K562 (cell line): ENCODE results near the gene LY6G6D. TPM values are rescaled to one million over a fixed set of nuclear protein-coding genes. Genes with fewer than 3 reads are reported as not detected.

Source experiments
- BRD9 ChIP-seq: fragments of 450-650 bp; IDR thresholded peaks from 2 replicates; pipeline ENCODE4 v1.6.1; 2018; ENCODE audit warnings: low read depth; ENCODE audit not compliant: partially characterized antibody
- GABPB2 ChIP-seq: fragments of 250-450 bp; sonication (Bioruptor Pico); conservative IDR thresholded peaks from 2 replicates; pipeline ENCODE4 v1.5.1; 2021; ENCODE audit warnings: mild to moderate bottlenecking
- MYNN ChIP-seq, 2 experiments: sonication (generic); formaldehyde crosslinking in 1 of 2; IDR thresholded peaks; 2 replicates each; pipeline versions ENCODE4 v1.5.0 to v1.6.1; 2016 to 2020; ENCODE audit warnings: antibody characterized with exemption in 1 of 2, missing genetic modification reagents in 1 of 2
- NFRKB ChIP-seq: fragments of 450-650 bp; IDR thresholded peaks from 2 replicates; pipeline ENCODE4 v1.6.1; 2016; ENCODE audit warnings: low read depth
- OTX1 ChIP-seq: fragments of 450-650 bp; formaldehyde crosslinking; IDR thresholded peaks from 2 replicates; pipeline ENCODE4 v1.4.0; 2022; ENCODE audit warnings: mild to moderate bottlenecking
- PHF21A ChIP-seq: fragments of 450-650 bp; IDR thresholded peaks from 2 replicates; pipeline ENCODE4 v1.6.1; 2017; ENCODE audit warnings: low read depth, borderline replicate concordance
- PTRF ChIP-seq: fragments of 450-650 bp; IDR thresholded peaks from 2 replicates; pipeline ENCODE4 v1.6.1; 2016; ENCODE audit warnings: mild to moderate bottlenecking, missing genetic modification characterization, missing compliant biosample characterization
- SMARCA5 ChIP-seq: fragments of 450-650 bp; IDR thresholded peaks from 2 replicates; pipeline ENCODE4 v1.6.1; 2016
- TAF1 ChIP-seq: IDR thresholded peaks from 2 replicates; pipeline ENCODE4 v1.6.1; 2011; ENCODE audit warnings: mild to moderate bottlenecking, low read length, moderate library complexity; ENCODE audit not compliant: insufficient read depth, control insufficient read depth, severe bottlenecking; ENCODE audit errors: extremely low read depth
- TCF7 ChIP-seq: sonication (generic); IDR thresholded peaks from 2 replicates; pipeline ENCODE4 v1.6.1; 2016; ENCODE audit warnings: antibody characterized with exemption, borderline replicate concordance
- WHSC1 ChIP-seq: IDR thresholded peaks from one replicate; pipeline ENCODE4 v1.6.1; 2012; ENCODE audit warnings: low read length, control low read depth, inconsistent platforms
- ZNF253 ChIP-seq: fragments of 250-450 bp; sonication (Bioruptor Pico); conservative IDR thresholded peaks from 2 replicates; pipeline ENCODE4 v1.6.1; 2021; ENCODE audit warnings: mild to moderate bottlenecking
- ZNF77 ChIP-seq: fragments of 250-450 bp; sonication (Bioruptor Pico); IDR thresholded peaks from 2 replicates; pipeline ENCODE4 v1.5.0; 2020
- ZNF785 ChIP-seq: fragments of 250-450 bp; sonication (Bioruptor Pico); IDR thresholded peaks from 2 replicates; pipeline ENCODE4 v1.4.0; 2020; ENCODE audit warnings: mild to moderate bottlenecking
- polyA plus RNA-seq, 8 experiments: library from polyadenylated mRNA; depleted of rRNA in 4 of 8; stranded (reverse) in 5 of 8; unstranded in 3 of 8; fragments of >200 nt; fragmentation: Nextera tagmentation in 2 of 8; fragmentation: Illumina TruSeq in 1 of 8; extraction: Ambion mirVana in 2 of 8; extraction: Trizol in 1 of 8; gene quantifications; 2 replicates each; pipeline versions ENCODE4 v1.2.1 to v1.2.3, GENCODE V29; 2011 to 2014; ENCODE audit warnings: inconsistent platforms in 1 of 8, missing spikeins in 1 of 8
- total RNA-seq, 7 experiments: library from RNA; depleted of rRNA in 6 of 7; stranded (reverse); fragments of >200 nt in 6 of 7; fragmentation: Illumina TruSeq in 2 of 7; extraction: Trizol in 2 of 7; gene quantifications; 2 replicates each; pipeline versions ENCODE4 v1.2.1 to v1.2.3, GENCODE V29; 2011 to 2021; ENCODE audit warnings: low replicate concordance in 1 of 7
- TF ChIP-seq, protein P1 (sequence below), 3 experiments: fragments of 200-800 bp in 1 of 3; fragments of 250-450 bp in 1 of 3; fragments of 450-650 bp in 1 of 3; sonication (Bioruptor Pico) in 1 of 3; sonication (Bioruptor generic) in 1 of 3; formaldehyde crosslinking in 1 of 3; IDR thresholded peaks; 2 replicates each; pipeline versions ENCODE4 v1.6.1 to v1.8.0; 2016 to 2022; ENCODE audit warnings: mild to moderate bottlenecking in 2 of 3, missing genetic modification characterization in 2 of 3, missing compliant biosample characterization in 1 of 3, moderate library complexity in 1 of 3
- TF ChIP-seq, protein P2 (sequence below): fragments of 450-650 bp; IDR thresholded peaks from 2 replicates; pipeline ENCODE4 v1.7.0; 2016; ENCODE audit warnings: borderline replicate concordance
- TF ChIP-seq, protein P3 (sequence below), 2 experiments: fragments of 450-650 bp; IDR thresholded peaks; 2 replicates each; pipeline ENCODE4 v1.6.1; 2016
- TF ChIP-seq, protein P4 (sequence below), 2 experiments: fragments of 200-800 bp in 1 of 2; sonication (Bioruptor generic) in 1 of 2; sonication (generic) in 1 of 2; formaldehyde crosslinking in 1 of 2; IDR thresholded peaks in 1 of 2; conservative IDR thresholded peaks in 1 of 2; 2 replicates each; pipeline versions ENCODE4 v1.5.0 to v1.6.1; 2016 to 2020; ENCODE audit warnings: missing compliant biosample characterization in 1 of 2, missing genetic modification characterization in 1 of 2, missing genetic modification reagents in 1 of 2

LY6G6D gene
- total and polyA plus RNA-seq, 9 of the 15 experiments (the other 6 are each of a cell fraction or from before 2014, with no cell fraction given): 0.30 to 0.38 TPM; not detected in 7

DNA sequence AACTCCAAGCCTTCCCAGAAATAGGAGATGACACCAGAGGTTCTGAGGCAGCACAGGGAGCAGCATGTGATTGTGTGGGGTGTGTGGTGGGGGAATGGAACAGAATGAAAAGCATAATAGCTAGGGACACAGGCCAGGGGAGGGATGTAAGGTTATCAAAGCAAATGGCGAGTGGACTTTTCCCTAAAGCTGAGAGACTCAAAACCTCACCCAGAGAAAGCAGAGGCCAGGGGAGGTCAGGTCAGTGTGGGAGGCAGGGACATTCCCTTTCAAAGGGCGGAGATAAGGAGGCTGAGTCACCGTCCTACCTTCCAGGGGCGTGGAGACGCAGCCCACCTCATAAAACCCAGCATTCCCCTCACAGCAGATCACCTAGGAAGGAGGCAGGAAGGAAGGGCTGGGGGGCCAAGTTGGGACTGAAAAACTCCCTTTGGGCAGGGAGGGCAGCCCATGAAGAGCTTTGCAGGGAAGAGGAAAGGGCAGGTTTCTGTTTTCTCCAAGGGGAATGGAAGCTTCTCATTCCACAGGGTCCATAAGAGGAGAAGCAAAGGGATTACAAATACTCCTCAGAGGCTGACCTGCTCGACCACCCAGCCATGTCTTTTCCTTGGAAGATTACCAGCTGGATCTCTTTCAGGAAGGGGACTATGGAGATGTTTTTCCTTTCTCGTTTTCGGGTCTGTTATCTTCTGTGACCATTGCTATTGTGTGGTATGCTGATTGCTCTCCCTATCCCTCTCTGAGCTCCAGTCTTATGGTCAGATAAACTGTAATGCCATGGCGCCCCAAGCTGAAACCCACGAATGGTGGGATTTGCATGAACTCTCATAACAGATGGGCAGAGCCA lies 24.7 kb upstream of the LY6G6D start (continued):
- TF ChIP-seq MYNN (IDR thresholded peaks at IDR 0.05): peak; percentile 67
- no peak for TF ChIP-seq MYNN (CRISPR knock-in tag; IDR thresholded peaks at IDR 0.05)
- peak; percentile 72; the same call in 1 of the 2 replicates for TF ChIP-seq GABPB2 (CRISPR knock-in tag)
- TF ChIP-seq, protein P1, sequence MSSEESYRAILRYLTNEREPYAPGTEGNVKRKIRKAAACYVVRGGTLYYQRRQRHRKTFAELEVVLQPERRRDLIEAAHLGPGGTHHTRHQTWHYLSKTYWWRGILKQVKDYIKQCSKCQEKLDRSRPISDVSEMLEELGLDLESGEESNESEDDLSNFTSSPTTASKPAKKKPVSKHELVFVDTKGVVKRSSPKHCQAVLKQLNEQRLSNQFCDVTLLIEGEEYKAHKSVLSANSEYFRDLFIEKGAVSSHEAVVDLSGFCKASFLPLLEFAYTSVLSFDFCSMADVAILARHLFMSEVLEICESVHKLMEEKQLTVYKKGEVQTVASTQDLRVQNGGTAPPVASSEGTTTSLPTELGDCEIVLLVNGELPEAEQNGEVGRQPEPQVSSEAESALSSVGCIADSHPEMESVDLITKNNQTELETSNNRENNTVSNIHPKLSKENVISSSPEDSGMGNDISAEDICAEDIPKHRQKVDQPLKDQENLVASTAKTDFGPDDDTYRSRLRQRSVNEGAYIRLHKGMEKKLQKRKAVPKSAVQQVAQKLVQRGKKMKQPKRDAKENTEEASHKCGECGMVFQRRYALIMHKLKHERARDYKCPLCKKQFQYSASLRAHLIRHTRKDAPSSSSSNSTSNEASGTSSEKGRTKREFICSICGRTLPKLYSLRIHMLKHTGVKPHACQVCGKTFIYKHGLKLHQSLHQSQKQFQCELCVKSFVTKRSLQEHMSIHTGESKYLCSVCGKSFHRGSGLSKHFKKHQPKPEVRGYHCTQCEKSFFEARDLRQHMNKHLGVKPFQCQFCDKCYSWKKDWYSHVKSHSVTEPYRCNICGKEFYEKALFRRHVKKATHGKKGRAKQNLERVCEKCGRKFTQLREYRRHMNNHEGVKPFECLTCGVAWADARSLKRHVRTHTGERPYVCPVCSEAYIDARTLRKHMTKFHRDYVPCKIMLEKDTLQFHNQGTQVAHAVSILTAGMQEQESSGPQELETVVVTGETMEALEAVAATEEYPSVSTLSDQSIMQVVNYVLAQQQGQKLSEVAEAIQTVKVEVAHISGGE (CRISPR knock-in tag; IDR thresholded peaks at IDR 0.05): peak in 2 of 3 experiments; percentile 9 to 57; a peak in 2 of 6 replicates
- TF ChIP-seq TAF1: peak; percentile 40
- TF ChIP-seq ZNF77 (CRISPR knock-in tag): 0 out of 2 replicates have a peak, but pooled peaks have one; percentile 51
- TF ChIP-seq, protein P2, sequence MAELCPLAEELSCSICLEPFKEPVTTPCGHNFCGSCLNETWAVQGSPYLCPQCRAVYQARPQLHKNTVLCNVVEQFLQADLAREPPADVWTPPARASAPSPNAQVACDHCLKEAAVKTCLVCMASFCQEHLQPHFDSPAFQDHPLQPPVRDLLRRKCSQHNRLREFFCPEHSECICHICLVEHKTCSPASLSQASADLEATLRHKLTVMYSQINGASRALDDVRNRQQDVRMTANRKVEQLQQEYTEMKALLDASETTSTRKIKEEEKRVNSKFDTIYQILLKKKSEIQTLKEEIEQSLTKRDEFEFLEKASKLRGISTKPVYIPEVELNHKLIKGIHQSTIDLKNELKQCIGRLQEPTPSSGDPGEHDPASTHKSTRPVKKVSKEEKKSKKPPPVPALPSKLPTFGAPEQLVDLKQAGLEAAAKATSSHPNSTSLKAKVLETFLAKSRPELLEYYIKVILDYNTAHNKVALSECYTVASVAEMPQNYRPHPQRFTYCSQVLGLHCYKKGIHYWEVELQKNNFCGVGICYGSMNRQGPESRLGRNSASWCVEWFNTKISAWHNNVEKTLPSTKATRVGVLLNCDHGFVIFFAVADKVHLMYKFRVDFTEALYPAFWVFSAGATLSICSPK: no peak
- TF ChIP-seq, protein P3, sequence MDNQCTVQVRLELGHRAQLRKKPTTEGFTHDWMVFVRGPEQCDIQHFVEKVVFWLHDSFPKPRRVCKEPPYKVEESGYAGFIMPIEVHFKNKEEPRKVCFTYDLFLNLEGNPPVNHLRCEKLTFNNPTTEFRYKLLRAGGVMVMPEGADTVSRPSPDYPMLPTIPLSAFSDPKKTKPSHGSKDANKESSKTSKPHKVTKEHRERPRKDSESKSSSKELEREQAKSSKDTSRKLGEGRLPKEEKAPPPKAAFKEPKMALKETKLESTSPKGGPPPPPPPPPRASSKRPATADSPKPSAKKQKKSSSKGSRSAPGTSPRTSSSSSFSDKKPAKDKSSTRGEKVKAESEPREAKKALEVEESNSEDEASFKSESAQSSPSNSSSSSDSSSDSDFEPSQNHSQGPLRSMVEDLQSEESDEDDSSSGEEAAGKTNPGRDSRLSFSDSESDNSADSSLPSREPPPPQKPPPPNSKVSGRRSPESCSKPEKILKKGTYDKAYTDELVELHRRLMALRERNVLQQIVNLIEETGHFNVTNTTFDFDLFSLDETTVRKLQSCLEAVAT (IDR thresholded peaks at IDR 0.05): peak; percentile 12 to 79; a peak in 2 of 4 replicates
- peak; percentile 72 for TF ChIP-seq NFRKB
- peak; percentile 95 for TF ChIP-seq TCF7
- 0 out of 2 replicates have a peak, but pooled peaks have one; percentile 56 for TF ChIP-seq ZNF253 (CRISPR knock-in tag)
- TF ChIP-seq, protein P4, sequence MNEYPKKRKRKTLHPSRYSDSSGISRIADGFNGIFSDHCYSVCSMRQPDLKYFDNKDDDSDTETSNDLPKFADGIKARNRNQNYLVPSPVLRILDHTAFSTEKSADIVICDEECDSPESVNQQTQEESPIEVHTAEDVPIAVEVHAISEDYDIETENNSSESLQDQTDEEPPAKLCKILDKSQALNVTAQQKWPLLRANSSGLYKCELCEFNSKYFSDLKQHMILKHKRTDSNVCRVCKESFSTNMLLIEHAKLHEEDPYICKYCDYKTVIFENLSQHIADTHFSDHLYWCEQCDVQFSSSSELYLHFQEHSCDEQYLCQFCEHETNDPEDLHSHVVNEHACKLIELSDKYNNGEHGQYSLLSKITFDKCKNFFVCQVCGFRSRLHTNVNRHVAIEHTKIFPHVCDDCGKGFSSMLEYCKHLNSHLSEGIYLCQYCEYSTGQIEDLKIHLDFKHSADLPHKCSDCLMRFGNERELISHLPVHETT (CRISPR knock-in tag; conservative IDR thresholded peaks at IDR 0.05 in 1 of 2, IDR thresholded peaks at IDR 0.05 in 1 of 2): peak in 1 of 2 experiments; percentile 84; a peak in 1 of 4 replicates
- no peak; the same call in 1 of the 2 replicates for TF ChIP-seq PHF21A
- TF ChIP-seq WHSC1: peak; percentile 83
- TF ChIP-seq BRD9: peak; percentile 95
- peak; percentile 7; the same call in 1 of the 2 replicates for TF ChIP-seq PTRF (tag)
- peak; percentile 97 for TF ChIP-seq SMARCA5
- TF ChIP-seq ZNF785: no peak
- peak; percentile 83 for TF ChIP-seq OTX1 (CRISPR knock-in tag)
